SK-MEL-5 (cell line): ENCODE results near the gene LONP2. TPM values are rescaled to one million over a fixed set of nuclear protein-coding genes. Genes with fewer than 3 reads are reported as not detected.
"Not testable (repeated sequence)": the region's sequence is repeated elsewhere in the genome, so short reads cannot be mapped to it uniquely, and the experiment has no call there.

Source experiments
- DNase-seq: peaks from one replicate; pipeline ENCODE4 v3.0.0-alpha.2; 2016; ENCODE audit warnings: low read depth, low spot score
- in situ Hi-C: cut with HindIII; loops from 2 replicates; pipeline ENCODE4 v1.10.0; 2016; ENCODE audit warnings: low sequenced_read_pairs, high pct_unique_total_duplicates, low pct_unique_long_range_greater_than_20kb
- total RNA-seq: library from RNA; depleted of rRNA; stranded (reverse); fragments of >200 nt; shearing (Covaris generic); gene quantifications from 2 replicates; pipeline ENCODE4 v1.2.3, GENCODE V29; 2014

The LONP2 gene
- total RNA-seq, 1 experiment from 2014 or later: 133 TPM

GRCh38 chr16:48350736-48351135 lies 106.6 kb downstream of the LONP2 start:
- no peak for DNase-seq
- in situ Hi-C loops: no loop called here

GRCh38 chr16:48352648-48353390 lies 108.7 kb downstream of the LONP2 start:
- in situ Hi-C loops: no loop called here
- DNase-seq: no peak

GRCh38 chr16:48353565-48354163 lies 109.6 kb downstream of the LONP2 start:
- DNase-seq: peak; percentile 78
- in situ Hi-C loops: no loop called here

GRCh38 chr16:48354385-48354784 lies 110.3 kb downstream of the LONP2 start:
- DNase-seq, in situ Hi-C loops: not testable (repeated sequence)

- DNase-seq: no peak
- in situ Hi-C loops: no loop called here
These were observed 111.1 kb downstream of the LONP2 start for GRCh38 chr16:48354877-48355855.

GRCh38 chr16:48356633-48357376 lies 112.7 kb downstream of the LONP2 start:
- in situ Hi-C loops: no loop called here
- no peak for DNase-seq

- in situ Hi-C loops: no loop called here
- DNase-seq: no peak
These were observed 114.3 kb downstream of the LONP2 start for GRCh38 chr16:48358419-48358818.

- in situ Hi-C loops: no loop called here
- no peak for DNase-seq
These were observed 115.9 kb downstream of the LONP2 start for GRCh38 chr16:48359983-48360382.

- no peak for DNase-seq
- in situ Hi-C loops: no loop called here
These were observed 116.9 kb downstream of the LONP2 start for GRCh38 chr16:48361012-48361411.

- no peak for DNase-seq
- in situ Hi-C loops: no loop called here
These were observed 117.5 kb downstream of the LONP2 start for GRCh38 chr16:48361540-48362144.

GRCh38 chr16:48365025-48365600 lies 121.0 kb downstream of the LONP2 start:
- peak; percentile 39 for DNase-seq
- in situ Hi-C loops: no loop called here

- DNase-seq: peak; percentile 89
- in situ Hi-C loops: no loop called here
These were observed 121.6 kb downstream of the LONP2 start for GRCh38 chr16:48365601-48366164.

GRCh38 chr16:48366165-48367093 lies 122.3 kb downstream of the LONP2 start:
- peak; percentile 74 for DNase-seq
- in situ Hi-C loops: no loop called here

- in situ Hi-C loops: no loop called here
- DNase-seq: no peak
These were observed 123.4 kb downstream of the LONP2 start for GRCh38 chr16:48367441-48368049.

GRCh38 chr16:48369765-48370164 lies 125.7 kb downstream of the LONP2 start:
- in situ Hi-C loops: no loop called here

More at GRCh38 chr16:48369765-48370164, 125.7 kb downstream of the LONP2 start:
- no peak for DNase-seq
